K562 treated with DMSO at 1 percent for 24 hours (cell line): ENCODE results near the gene ZNF554. TPM values are rescaled to one million over a fixed set of nuclear protein-coding genes. Genes with fewer than 3 reads are reported as not detected.

Experiments
- total RNA-seq: library from RNA; unstranded; fragments of 300-600 nt; gene quantifications from 2 replicates; pipeline ENCODE4 v1.2.3, GENCODE V29; 2022; ENCODE audit warnings: low read depth; ENCODE audit not compliant: insufficient read depth

The ZNF554 gene
- total RNA-seq: 2.2 and 2.6 TPM in 2 replicates

GRCh38 chr19:2819540-2820111, at the start of gene ZNF554:
TSS of gene ZNF554 (plus strand) at chr19:2819868. CDS start at chr19:2820072, 204 bp downstream.

GRCh38 chr19:2782936-2783780, 36.5 kb upstream of the ZNF554 start, which contains the start of gene SGTA:
TSS of gene SGTA (minus strand) at chr19:2783273. CDS start at chr19:2769068, 14,205 bp downstream.

GRCh38 chr19:2785244-2785997, 34.2 kb upstream of the ZNF554 start, which contains the start of gene THOP1:
TSS of gene THOP1 (plus strand) at chr19:2785503. CDS start at chr19:2785663, 160 bp downstream.

GRCh38 chr19:2840794-2841791, 21.4 kb downstream of the ZNF554 start, which contains the start of gene ZNF555:
TSS of gene ZNF555 (plus strand) at chr19:2841475. CDS start at chr19:2841573, 98 bp downstream.

GRCh38 chr19:2867025-2867991, 47.6 kb downstream of the ZNF554 start, which contains the start of gene ZNF556:
TSS of gene ZNF556 (plus strand) at chr19:2867335. CDS start at chr19:2867422, 87 bp downstream.

Other genes with a start within 250 kb of the ZNF554 start
- gene GNG7, start 117.2 kb upstream of the ZNF554 start, total RNA-seq: 0.96 and 1.0 TPM in 2 replicates
- gene DIRAS1, start 98.5 kb upstream of the ZNF554 start, total RNA-seq: 4.2 and 4.7 TPM in 2 replicates
- gene SLC39A3, start 79.9 kb upstream of the ZNF554 start, total RNA-seq: 165 and 203 TPM in 2 replicates
- gene SGTA, start 36.6 kb upstream of the ZNF554 start, total RNA-seq: 143 and 145 TPM in 2 replicates
- 196 and 238 TPM in 2 replicates for gene THOP1, start 34.4 kb upstream of the ZNF554 start, total RNA-seq
- 1.7 and 1.8 TPM in 2 replicates for gene ZNF555, start 21.6 kb downstream of the ZNF554 start, total RNA-seq
- 0.25 TPM in 1 of 2 replicates, not detected in the other for gene ZNF556, start 47.5 kb downstream of the ZNF554 start, total RNA-seq
- gene ZNF57, start 81.1 kb downstream of the ZNF554 start, total RNA-seq: 2.8 and 3.7 TPM in 2 replicates
- 7.7 and 8.7 TPM in 2 replicates for gene ZNF77, start 125.1 kb downstream of the ZNF554 start, total RNA-seq
- gene TLE6, start 157.7 kb downstream of the ZNF554 start, total RNA-seq: 6.2 and 7.7 TPM in 2 replicates
- 49.2 and 56.4 TPM in 2 replicates for gene TLE2, start 209.4 kb downstream of the ZNF554 start, total RNA-seq
- 462 and 500 TPM in 2 replicates for gene TLE5, start 242.6 kb downstream of the ZNF554 start, total RNA-seq